ENCODE measurements around the gene COLEC12.
"Not testable (repeated sequence)": the region's sequence is repeated elsewhere in the genome, so short reads cannot be mapped to it uniquely, and the experiment has no call there.

COLEC12 gene

GRCh38 chr18:313931-314330 is 186.6 kb downstream of the COLEC12 start:
- DNase-seq, result no peak

- DNase-seq, result no peak
Observed at GRCh38 chr18:312415-312814, 188.1 kb downstream of the COLEC12 start.

GRCh38 chr18:310042-310441 is 190.5 kb downstream of the COLEC12 start:
- DNase-seq, result no peak

- DNase-seq, result not testable (repeated sequence)
Observed at GRCh38 chr18:308086-308485, 192.4 kb downstream of the COLEC12 start.

- no peak for DNase-seq
Observed at GRCh38 chr18:306608-307255, 193.8 kb downstream of the COLEC12 start.

- no peak for DNase-seq
Observed at GRCh38 chr18:305003-305501, 195.4 kb downstream of the COLEC12 start.

- no peak for DNase-seq
Observed at GRCh38 chr18:303607-304006, 196.9 kb downstream of the COLEC12 start.

- no peak for DNase-seq
Observed at GRCh38 chr18:303011-303410, 197.5 kb downstream of the COLEC12 start.

- DNase-seq, result no peak
Observed at GRCh38 chr18:302097-302496, 198.4 kb downstream of the COLEC12 start.

GRCh38 chr18:297936-298335 is 202.6 kb downstream of the COLEC12 start:
- DNase-seq, result no peak

GRCh38 chr18:295756-296490 is 204.6 kb downstream of the COLEC12 start:
- DNase-seq, result no peak

GRCh38 chr18:294566-294965 is 205.9 kb downstream of the COLEC12 start:
- DNase-seq, result no peak

- no peak for DNase-seq
Observed at GRCh38 chr18:293536-293935, 207.0 kb downstream of the COLEC12 start.

- no peak for DNase-seq
Observed at GRCh38 chr18:292271-292670, 208.2 kb downstream of the COLEC12 start.

- not testable (repeated sequence) for DNase-seq
Observed at GRCh38 chr18:289970-290369, 210.5 kb downstream of the COLEC12 start.

- no peak for DNase-seq
Observed at GRCh38 chr18:289026-289425, 211.5 kb downstream of the COLEC12 start.

- no peak for DNase-seq
Observed at GRCh38 chr18:286515-287310, 213.8 kb downstream of the COLEC12 start.

GRCh38 chr18:285817-286216 is 214.7 kb downstream of the COLEC12 start:
- no peak for DNase-seq

GRCh38 chr18:275486-275885 is 225.0 kb downstream of the COLEC12 start:
- DNase-seq, result no peak

- DNase-seq, result no peak
Observed at GRCh38 chr18:274313-274712, 226.2 kb downstream of the COLEC12 start.

- DNase-seq, result no peak
Observed at GRCh38 chr18:273525-273924, 227.0 kb downstream of the COLEC12 start.

GRCh38 chr18:272650-273049 is 227.9 kb downstream of the COLEC12 start:
- DNase-seq, result no peak

- no peak for DNase-seq
Observed at GRCh38 chr18:269480-270095, 230.9 kb downstream of the COLEC12 start.
